ACHN (cell line): ENCODE results near the gene LRRC10.
"Not testable (repeated sequence)": the region's sequence is repeated elsewhere in the genome, so short reads cannot be mapped to it uniquely, and the experiment has no call there.

Source experiments
- DNase-seq: peaks from one replicate; pipeline ENCODE4 v3.0.0-alpha.2; 2015
- in situ Hi-C: cut with HindIII; loops from 2 replicates; pipeline ENCODE4 v1.10.0; 2017; ENCODE audit warnings: low sequenced_read_pairs, low pct_ligation_motif_present, low pct_unique_long_range_greater_than_20kb

The LRRC10 gene

GRCh38 chr12:69621551-69621950 is 10.8 kb upstream of the LRRC10 start:
- in situ Hi-C loops = no loop called here
- no peak for DNase-seq

GRCh38 chr12:69620921-69621320 is 10.2 kb upstream of the LRRC10 start:
- in situ Hi-C loops = no loop called here
- no peak for DNase-seq

DNA sequence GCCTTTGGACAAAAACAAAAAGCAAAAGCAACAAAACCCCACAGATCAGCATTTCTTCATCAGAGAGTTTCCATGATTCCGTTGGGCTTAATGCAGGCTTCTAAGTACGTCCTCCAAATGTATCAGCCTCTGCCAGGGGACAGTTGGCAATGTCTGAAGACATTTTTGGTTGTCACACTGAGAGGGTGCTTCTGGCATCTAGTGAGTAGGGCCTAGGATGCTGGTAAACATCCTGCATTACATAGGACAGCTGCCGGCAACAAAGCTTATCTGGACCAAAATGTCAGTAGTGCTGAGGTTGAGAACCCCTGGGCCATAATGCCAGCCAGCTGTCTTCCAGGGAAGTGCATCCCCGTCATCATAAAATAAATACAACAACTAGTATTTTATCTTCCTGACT is 9.4 kb upstream of the LRRC10 start:
- in situ Hi-C loops = no loop called here
- no peak for DNase-seq

- in situ Hi-C loops = no loop called here
- DNase-seq = no peak
Measured at GRCh38 chr12:69619050-69619449, 8.3 kb upstream of the LRRC10 start.

- in situ Hi-C loops = no loop called here
- no peak for DNase-seq
Measured at GRCh38 chr12:69616025-69616424, 5.3 kb upstream of the LRRC10 start.

DNA sequence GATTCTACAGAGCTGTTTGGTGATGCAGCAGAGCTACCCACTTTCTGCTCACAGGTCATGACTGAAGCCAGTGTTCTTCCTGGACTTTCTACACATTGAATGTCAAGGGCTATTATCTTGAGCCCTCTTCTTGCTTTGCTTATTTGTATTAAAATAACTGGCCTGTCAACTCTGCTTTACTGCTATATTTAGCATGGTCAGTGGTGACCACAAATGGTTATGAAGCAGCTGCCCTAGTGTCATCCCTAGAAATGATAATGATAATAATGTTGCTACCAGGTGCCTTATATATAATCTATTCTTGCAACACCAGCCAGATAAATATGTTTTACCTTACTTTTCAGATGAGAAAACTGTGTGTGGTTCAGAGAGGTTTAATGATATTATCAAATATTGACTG is 2.6 kb upstream of the LRRC10 start:
- no peak for DNase-seq
- in situ Hi-C loops = no loop called here

GRCh38 chr12:69610126-69610525 is 581 bp downstream of the LRRC10 start:
- in situ Hi-C loops = no loop called here
- DNase-seq = no peak

DNA sequence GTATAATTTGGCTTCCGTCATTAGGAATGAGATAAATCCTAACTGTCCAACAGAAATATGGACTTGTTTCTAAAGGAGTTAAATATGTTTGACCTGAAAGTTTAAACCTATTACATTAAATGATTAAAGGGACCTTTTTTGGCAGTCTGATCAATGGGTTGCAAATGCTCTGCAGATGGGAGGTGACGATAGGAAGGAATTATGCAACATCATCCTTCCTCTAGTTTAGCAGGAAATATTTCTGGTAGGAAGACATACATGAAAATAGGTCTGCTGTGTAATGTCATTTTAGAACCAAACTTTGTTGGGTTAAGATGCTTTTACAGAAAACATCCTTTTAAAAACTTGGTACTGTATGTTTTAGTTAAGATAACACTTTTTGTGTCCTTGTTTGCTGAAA is 2.6 kb downstream of the LRRC10 start:
- DNase-seq = no peak
- in situ Hi-C loops = no loop called here

DNA sequence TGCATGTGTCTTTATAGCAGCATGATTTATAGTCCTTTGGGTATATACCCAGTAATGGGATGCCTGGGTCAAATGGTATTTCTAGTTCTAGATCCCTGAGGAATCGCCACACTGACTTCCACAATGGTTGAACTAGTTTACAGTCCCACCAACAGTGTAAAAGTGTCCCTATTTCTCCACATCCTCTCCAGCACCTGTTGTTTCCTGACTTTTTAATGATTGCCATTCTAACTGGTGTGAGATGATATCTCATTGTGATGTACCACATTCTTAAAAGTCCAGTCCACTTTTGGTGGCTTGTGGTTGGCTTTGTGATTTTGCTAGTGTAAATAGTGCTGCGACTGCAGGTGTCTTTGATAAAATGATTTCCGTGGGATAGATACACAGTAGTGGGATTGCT is 6.4 kb downstream of the LRRC10 start:
- in situ Hi-C loops, DNase-seq: not testable (repeated sequence)

DNA sequence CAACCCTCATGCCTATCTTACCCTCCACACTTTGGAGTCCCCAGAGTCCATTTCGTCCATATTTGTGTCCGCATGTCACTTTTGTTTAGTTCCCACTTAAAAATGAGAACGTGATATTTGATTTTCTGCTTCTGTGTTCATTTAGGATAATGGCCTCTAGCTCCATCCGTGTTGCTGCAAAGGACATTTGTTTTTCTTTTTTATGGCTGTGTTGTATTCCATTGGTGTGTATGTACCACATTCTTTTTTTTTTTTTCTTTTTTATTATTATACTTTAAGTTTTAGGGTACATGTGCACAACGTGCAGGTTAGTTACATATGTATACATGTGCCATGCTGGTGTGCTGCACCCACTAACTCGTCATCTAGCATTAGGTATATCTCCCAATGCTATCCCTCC is 7.2 kb downstream of the LRRC10 start:
- in situ Hi-C loops, DNase-seq: not testable (repeated sequence)

- in situ Hi-C loops = no loop called here
- DNase-seq = peak; percentile 27
Measured at GRCh38 chr12:69602954-69603353, 7.8 kb downstream of the LRRC10 start.

- no peak for DNase-seq
- in situ Hi-C loops = no loop called here
Measured at GRCh38 chr12:69601962-69602685, 8.6 kb downstream of the LRRC10 start.

DNA sequence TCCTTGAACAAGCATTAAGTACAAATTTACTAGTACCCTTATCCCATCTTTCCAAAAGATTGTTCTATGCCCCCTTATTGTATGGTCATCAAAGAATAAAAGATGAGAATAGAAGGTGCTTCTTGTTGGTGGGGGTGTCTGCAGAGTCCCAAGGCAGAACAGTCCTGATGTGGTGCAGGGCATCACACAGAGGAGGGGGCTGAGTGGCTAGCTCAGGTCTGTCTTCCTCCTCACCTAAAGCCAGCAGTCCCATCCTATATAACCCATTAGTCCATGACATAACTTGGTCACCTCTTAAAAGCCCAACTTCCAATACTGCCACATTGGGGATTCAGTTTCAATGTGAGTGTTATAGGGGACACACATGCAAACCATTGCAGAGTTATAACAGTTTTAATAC is 9.9 kb downstream of the LRRC10 start:
- no peak for DNase-seq
- in situ Hi-C loops = no loop called here

- in situ Hi-C loops = no loop called here
- DNase-seq = no peak
Measured at GRCh38 chr12:69598174-69598753, 12.4 kb downstream of the LRRC10 start.

DNA sequence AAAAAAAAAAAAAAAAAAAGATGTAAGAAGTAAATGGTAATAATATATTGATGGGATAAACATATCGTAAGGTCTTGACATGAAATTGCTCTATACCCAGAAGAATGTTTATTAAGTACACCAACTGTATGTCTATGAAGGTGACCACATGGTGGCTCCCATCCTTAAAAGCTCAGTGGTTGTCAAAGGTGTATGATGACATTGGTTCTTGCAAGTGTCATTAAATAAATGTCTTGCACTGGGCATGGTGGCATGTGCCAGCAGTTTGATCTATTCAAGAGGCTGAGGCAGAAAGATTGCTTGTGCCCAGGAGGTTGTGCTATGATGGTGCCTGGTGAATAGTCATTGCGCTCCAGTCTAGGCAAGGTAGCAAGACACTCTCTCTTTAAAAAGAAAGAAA is 15.0 kb downstream of the LRRC10 start:
- no peak for DNase-seq
- in situ Hi-C loops = no loop called here

DNA sequence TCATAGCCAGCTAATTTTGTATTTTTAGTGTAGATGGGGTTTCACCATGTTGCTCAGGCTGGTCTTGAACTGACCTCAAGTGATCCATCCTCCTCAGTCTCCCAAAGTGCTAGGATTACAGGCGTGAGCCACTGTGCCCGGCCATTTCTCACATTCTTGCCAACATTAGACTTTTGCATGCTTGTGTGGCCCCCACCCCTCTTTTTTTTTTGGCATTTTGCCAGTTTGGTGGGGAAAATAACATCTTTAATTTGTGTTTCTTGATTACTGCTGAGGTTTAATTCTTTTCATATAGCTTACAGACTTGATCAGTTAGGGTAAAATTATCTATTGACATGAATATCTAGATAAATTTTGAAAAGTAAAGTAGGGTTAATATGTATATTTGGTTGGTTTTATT is 21.6 kb downstream of the LRRC10 start:
- in situ Hi-C loops = loop anchor here (10.0 kb wide), 1 partner anchor 184 kb away; no protein-coding TSS in a partner anchor
- DNase-seq = no peak

GRCh38 chr12:69588527-69588926 is 22.2 kb downstream of the LRRC10 start:
- no peak for DNase-seq
- in situ Hi-C loops = loop anchor here (10.0 kb wide), 1 partner anchor 184 kb away; no protein-coding TSS in a partner anchor

- DNase-seq = peak; percentile 99
- in situ Hi-C loops = loop anchor here (10.0 kb wide), 1 partner anchor 181 kb away; no protein-coding TSS in a partner anchor
Measured at GRCh38 chr12:69585189-69586062, 25.3 kb downstream of the LRRC10 start, which contains the start of gene CCT2. Gene CCT2, plus strand, starts transcription at chr12:69585459. Its CDS starts 63 bp downstream, at chr12:69585522.

DNA sequence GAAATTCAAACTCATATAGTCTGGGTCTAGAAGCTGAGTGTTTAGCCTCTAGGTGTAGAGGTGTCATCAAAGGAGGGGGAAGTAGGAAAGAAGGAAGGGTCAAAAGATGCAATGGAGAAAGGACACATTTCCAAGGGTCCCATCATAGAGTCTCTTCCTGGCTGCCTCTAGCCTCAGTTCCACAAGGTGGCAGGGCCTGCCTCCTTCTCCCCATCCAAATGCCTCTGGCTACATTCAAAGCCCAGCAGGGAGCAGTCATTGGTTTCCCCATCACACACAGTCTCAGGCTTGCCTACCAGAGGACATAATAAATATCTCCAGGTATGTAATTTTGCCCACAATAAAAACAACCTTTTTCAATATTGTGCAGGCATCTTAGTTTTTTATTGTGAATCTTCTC is 27.5 kb downstream of the LRRC10 start:
- peak; percentile 54 for DNase-seq
- in situ Hi-C loops = loop anchor here (10.0 kb wide), 1 partner anchor 178 kb away; no protein-coding TSS in a partner anchor
